Endothelial cell of umbilical vein (primary cell): ENCODE results near the gene HYAL1. TPM values are rescaled to one million over a fixed set of nuclear protein-coding genes. Genes with fewer than 3 reads are reported as not detected.

Source experiments
- BruUV-seq: library from RNA; stranded (reverse); fragments of 400-500 nt; replicated peaks from 2 replicates; lab custom pipeline; 2021; lab: Mats Ljungman, UMichigan
- CTCF ChIA-PET: fragments of 300-600, 350-600 bp; sonication (Branson Sonifier 250); formaldehyde crosslinking; loops from one replicate; lab custom pipeline; 2021; ENCODE audit warnings: antibody characterized with exemption, inconsistent platforms; lab: Charles Lee
- POLR2A ChIA-PET: fragments of 300-600, 350-600 bp; sonication (Branson Sonifier 250); formaldehyde crosslinking; loops from one replicate; lab custom pipeline; 2021; ENCODE audit warnings: antibody characterized with exemption, inconsistent platforms; lab: Charles Lee
- DNase-seq: peaks from one replicate; pipeline ENCODE4 v3.0.0-alpha.2; 2011; ENCODE audit warnings: low read depth, low spot score
- FAIRE-seq: peaks from 2 replicates; lab custom pipeline; 2011; peaks lifted over from hg19 to GRCh38; lab: Jason Lieb, UNC
- H2AFZ ChIP-seq: 2 replicates; pipeline ENCODE4 v1.6.0; 2012; ENCODE audit warnings: low read depth, low read length, control low read depth, inconsistent platforms
- H3K27ac ChIP-seq: 2 replicates; pipeline ENCODE4 v1.5.1; 2011; ENCODE audit warnings: low read depth, mild to moderate bottlenecking, control low read depth, low read length, moderate library complexity; ENCODE audit not compliant: insufficient read depth
- H3K27me3 ChIP-seq, 2 experiments: 2 replicates each; pipeline versions ENCODE4 v1.6.0 to v1.6.1; 2011; ENCODE audit warnings: low read length in 2 of 2, mixed read lengths in 1 of 2; ENCODE audit not compliant: control insufficient read depth in 2 of 2, insufficient read depth in 2 of 2
- H3K36me3 ChIP-seq, 2 experiments: 2 replicates in 1 of 2; 3 replicates in 1 of 2; pipeline ENCODE4 v1.5.1; 2011; ENCODE audit warnings: low read length in 2 of 2, mild to moderate bottlenecking in 1 of 2, moderate library complexity in 1 of 2; ENCODE audit not compliant: control insufficient read depth in 2 of 2, insufficient read depth in 2 of 2; ENCODE audit errors: extremely low read depth in 1 of 2
- H3K4me1 ChIP-seq: 3 replicates; pipeline ENCODE4 v1.5.1; 2011; ENCODE audit warnings: mild to moderate bottlenecking, low read length; ENCODE audit not compliant: control insufficient read depth, insufficient read depth; ENCODE audit errors: extremely low read depth
- H3K4me2 ChIP-seq: 2 replicates; pipeline ENCODE4 v1.6.1; 2011; ENCODE audit warnings: low read length, control low read depth, mixed read lengths; ENCODE audit not compliant: insufficient read depth
- H3K4me3 ChIP-seq, 3 experiments: fragments of 200-600 bp in 1 of 3; sonication (generic), shearing (Covaris generic) in 1 of 3; replicated peaks in 1 of 3; 2 replicates each; pipeline ENCODE4 v1.5.1; 2011 to 2016; ENCODE audit warnings: control low read depth in 3 of 3, low read length in 3 of 3, mild to moderate bottlenecking in 2 of 3, inconsistent platforms in 1 of 3, low read depth in 1 of 3, moderate library complexity in 1 of 3; ENCODE audit not compliant: insufficient read depth in 1 of 3
- H3K79me2 ChIP-seq: 2 replicates; pipeline ENCODE4 v1.6.0; 2012; ENCODE audit warnings: low read length, inconsistent platforms; ENCODE audit not compliant: control insufficient read depth, insufficient read depth
- H3K9ac ChIP-seq: replicated peaks from 2 replicates; pipeline ENCODE3; 2011; ENCODE audit warnings: low read length, control low read depth; ENCODE audit not compliant: insufficient read depth; ENCODE audit errors: extremely low read depth
- H3K9me1 ChIP-seq: replicated peaks from 3 replicates; pipeline ENCODE4 v1.6.0; 2011; ENCODE audit warnings: mild to moderate bottlenecking, low read length; ENCODE audit not compliant: control insufficient read depth, insufficient read depth; ENCODE audit errors: extremely low read depth
- H3K9me3 ChIP-seq: replicated peaks from 2 replicates; pipeline ENCODE4 v1.5.1; 2012; ENCODE audit warnings: low read length, inconsistent platforms; ENCODE audit not compliant: control insufficient read depth, insufficient read depth
- H4K20me1 ChIP-seq: replicated peaks from 2 replicates; pipeline ENCODE3; 2011; ENCODE audit warnings: mild to moderate bottlenecking, low read length; ENCODE audit not compliant: control insufficient read depth, insufficient read depth; ENCODE audit errors: extremely low read depth
- CTCF ChIP-seq, 2 donors: IDR thresholded peaks; 1 replicate in 1 of 2; 2 replicates in 1 of 2; pipeline ENCODE4 v1.5.1; 2011; ENCODE audit warnings: low read length in 2 of 2, mild to moderate bottlenecking in 2 of 2, moderate library complexity in 2 of 2, control low read depth in 1 of 2, inconsistent platforms in 1 of 2, low read depth in 1 of 2; ENCODE audit not compliant: insufficient read depth in 1 of 2; ENCODE audit errors: extremely low read depth in 1 of 2
- EZH2 ChIP-seq: IDR thresholded peaks from 2 replicates; pipeline ENCODE4 v1.6.1; 2012; ENCODE audit warnings: borderline replicate concordance, low read depth, mild to moderate bottlenecking, moderate library complexity, low read length, inconsistent platforms; ENCODE audit not compliant: severe bottlenecking
- FOS ChIP-seq: IDR thresholded peaks from 2 replicates; pipeline ENCODE4 v1.6.1; 2011; ENCODE audit warnings: mild to moderate bottlenecking, low read length, moderate library complexity, borderline replicate concordance; ENCODE audit not compliant: insufficient read depth
- GATA2 ChIP-seq: IDR thresholded peaks from 2 replicates; pipeline ENCODE4 v1.7.0; 2011; ENCODE audit warnings: low read depth, mild to moderate bottlenecking, moderate library complexity, mixed read lengths, low read length; ENCODE audit not compliant: insufficient read length, insufficient read depth
- JUN ChIP-seq: IDR thresholded peaks from 2 replicates; pipeline ENCODE4 v1.6.1; 2011; ENCODE audit warnings: borderline replicate concordance, low read depth; ENCODE audit not compliant: insufficient read length, insufficient read depth
- MYC ChIP-seq: IDR thresholded peaks from one replicate; pipeline ENCODE4 v1.6.1; 2011; ENCODE audit warnings: mild to moderate bottlenecking, low read depth, low read length
- POLR2A ChIP-seq: IDR thresholded peaks from 2 replicates; pipeline ENCODE4 v1.6.1; 2012; ENCODE audit warnings: low read depth, mild to moderate bottlenecking, control low read depth, low read length
- POLR2AphosphoS5 ChIP-seq: IDR thresholded peaks from 2 replicates; pipeline ENCODE4 v1.6.1; 2012; ENCODE audit warnings: low read depth, mild to moderate bottlenecking, control low read depth, low read length, moderate library complexity; ENCODE audit not compliant: insufficient read depth
- dilution Hi-C: fragments of 300-500 bp; cut with MboI; formaldehyde crosslinking; loops from one replicate; pipeline ENCODE4 v1.15.0; 2019; ENCODE audit warnings: low sequenced_read_pairs; ENCODE audit not compliant: extremely low pct_ligation_motif_present
- intact Hi-C: fragments of 100-400 bp; cut with micrococcal nuclease; formaldehyde crosslinking; loops from one replicate; pipeline ENCODE4 v1.10.0; 2022
- polyA plus RNA-seq, 4 experiments: library from polyadenylated mRNA; depleted of rRNA in 3 of 4; stranded (reverse) in 3 of 4; unstranded in 1 of 4; fragments of >200 nt; gene quantifications; 2 replicates each; pipeline versions ENCODE4 v1.2.1 to v1.2.3, GENCODE V29; 2011 to 2012; ENCODE audit warnings: missing spikeins in 1 of 4
- total RNA-seq: library from RNA; stranded (reverse); gene quantifications from 2 replicates; pipeline ENCODE4 v1.2.3, GENCODE V29; 2021
- TF ChIP-seq, protein P1 (sequence below): IDR thresholded peaks from 2 replicates; pipeline ENCODE4 v1.6.1; 2011; ENCODE audit not compliant: insufficient read depth, insufficient read length

HYAL1 gene
- total and polyA plus RNA-seq, 2 donors (not counting 3 experiments of a cell fraction or from before 2014, with no cell fraction given): 2.2 to 3.3 TPM

DNA sequence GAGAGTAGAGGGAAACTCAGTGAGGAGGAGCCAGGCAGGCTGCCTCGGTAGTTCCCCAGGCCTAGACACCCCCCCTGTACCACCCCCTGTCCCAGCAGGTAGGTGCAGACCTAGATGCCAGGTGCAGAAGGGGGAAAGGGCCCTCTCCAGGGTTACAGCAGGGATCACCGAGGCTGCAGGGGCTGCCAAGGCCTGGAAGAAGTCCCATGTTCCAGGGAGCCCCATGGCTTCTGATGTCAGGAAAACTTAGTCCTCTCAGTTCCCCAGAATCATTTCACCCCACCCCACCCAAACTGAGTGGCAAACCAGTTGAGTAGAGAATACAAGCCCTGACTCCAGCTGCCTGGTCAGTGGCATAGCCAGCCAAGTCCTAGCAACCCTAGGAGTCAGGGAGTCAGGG, 41.9 kb downstream of the HYAL1 start:
- Histone ChIP-seq H4K20me1 (no peaks in the 10 kb centered on the region), H3K4me2 (no peak overlapping the region), H3K79me2 (peaks cover 10% of the 10 kb centered on the region), H3K4me1 (peaks cover 24% of the 10 kb centered on the region), H2AFZ (no peak overlapping the region), H3K27ac (no peak overlapping the region), H3K9me1 (no peaks in the 10 kb centered on the region), H3K36me3 (peaks cover 10 to 22% of the 10 kb centered on the region in 2 experiments), H3K9me3 (no peaks in the 10 kb centered on the region), H3K27me3 (no peaks in the 10 kb centered on the region), H3K4me3 (no peak overlapping the region), H3K9ac (no peak overlapping the region)
- no peak for FAIRE-seq
- dilution Hi-C loops (no loop called here), intact Hi-C loops (loop anchor here (2.0 to 10.0 kb wide), 2 partner anchors 15 to 137 kb away; no protein-coding TSS in a partner anchor)
- no peak for TF ChIP-seq EZH2
- POLR2A ChIA-PET: interaction anchor here (0.6 kb wide), 1 partner anchor 198 kb away, joined by 4 read pairs; no protein-coding TSS in a partner anchor
- no TSS peak for BruUV-seq
- DNase-seq: no peak
- CTCF ChIA-PET: interaction anchor here (0.9 to 3.6 kb wide), 3 partner anchors 15 to 68 kb away, joined by 3 to 28 read pairs (median 4); partner anchors contain the start of gene GNAT1

DNA sequence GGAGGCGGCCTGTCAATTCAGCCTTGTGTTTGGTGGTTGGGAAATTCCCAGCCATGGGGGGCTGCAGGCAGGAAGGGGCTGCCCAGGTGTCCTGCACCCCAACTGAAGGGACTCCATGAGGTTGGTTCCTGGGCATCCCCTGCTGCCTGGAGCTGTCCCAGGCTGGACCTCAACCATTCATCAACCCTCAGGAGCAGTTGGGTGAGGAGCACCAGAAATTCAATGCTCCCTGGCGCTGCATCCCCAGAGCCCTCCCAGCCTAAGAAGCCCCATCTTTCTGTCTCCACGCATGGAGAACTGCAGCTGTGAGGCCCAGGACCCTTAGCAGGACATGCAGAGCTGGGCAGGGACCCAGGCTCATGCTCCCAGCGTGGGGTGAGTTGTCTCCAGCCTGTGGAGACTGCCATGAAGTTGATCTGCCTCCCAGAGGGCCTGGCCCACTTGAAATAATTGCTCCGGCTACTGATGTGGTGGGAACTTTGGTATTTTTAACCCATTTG, 42.4 kb downstream of the HYAL1 start:
- Histone ChIP-seq H3K9me1 (no peaks in the 10 kb centered on the region), H3K79me2 (peaks cover 15% of the 10 kb centered on the region), H3K27ac (peak overlapping the region; percentile 88), H3K36me3 (peaks cover 14 to 27% of the 10 kb centered on the region in 2 experiments), H3K4me2 (peak overlapping the region; percentile 50), H3K4me3 (no peak overlapping the region), H3K9me3 (no peaks in the 10 kb centered on the region), H3K27me3 (no peaks in the 10 kb centered on the region), H3K4me1 (peaks cover 24% of the 10 kb centered on the region), H3K9ac (peak overlapping the region; percentile 89), H4K20me1 (no peaks in the 10 kb centered on the region), H2AFZ (no peak overlapping the region)
- BruUV-seq: no TSS peak
- TF ChIP-seq POLR2AphosphoS5 (no peak), GATA2 (no peak), MYC (no peak), JUN (no peak), EZH2 (no peak), CTCF (IDR thresholded peaks at IDR 0.05; ENCODE audit: extremely low read depth in 1 of 2, insufficient read depth in 1 of 2, low read depth in 1 of 2, low read length in 2 of 2) (no peak), FOS (no peak), POLR2A (no peak)
- TF ChIP-seq, protein P1, sequence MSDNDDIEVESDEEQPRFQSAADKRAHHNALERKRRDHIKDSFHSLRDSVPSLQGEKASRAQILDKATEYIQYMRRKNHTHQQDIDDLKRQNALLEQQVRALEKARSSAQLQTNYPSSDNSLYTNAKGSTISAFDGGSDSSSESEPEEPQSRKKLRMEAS: no peak
- dilution Hi-C loops (no loop called here), intact Hi-C loops (loop anchor here (1.0 to 10.0 kb wide), 5 partner anchors 12 to 136 kb away; no protein-coding TSS in a partner anchor)
- CTCF ChIA-PET: interaction anchor here (1.5 to 3.6 kb wide), 2 partner anchors 15 to 67 kb away, joined by 4 to 28 read pairs; partner anchors contain the start of gene GNAT1
- FAIRE-seq (no peak), DNase-seq (no peak)
- POLR2A ChIA-PET: interaction anchor here (0.6 to 2.1 kb wide), 2 partner anchors 18 to 198 kb away, joined by 4 to 11 read pairs; no protein-coding TSS in a partner anchor
